HuH-7.5 (cell line): ENCODE results near the gene FAM171A1.
A peak's percentile ranks its signal among the peaks of the same experiment; 100 is the strongest.
"Not testable (repeated sequence)": the region's sequence is repeated elsewhere in the genome, so short reads cannot be mapped to it uniquely, and the experiment has no call there.

Experiments used
- DNase-seq: peaks from one replicate; pipeline ENCODE4 v3.0.0; 2011; ENCODE audit warnings: low spot score

Gene FAM171A1

GRCh38 chr10:15280974-15281373 is 90.1 kb downstream of the FAM171A1 start:
- no peak for DNase-seq

DNA sequence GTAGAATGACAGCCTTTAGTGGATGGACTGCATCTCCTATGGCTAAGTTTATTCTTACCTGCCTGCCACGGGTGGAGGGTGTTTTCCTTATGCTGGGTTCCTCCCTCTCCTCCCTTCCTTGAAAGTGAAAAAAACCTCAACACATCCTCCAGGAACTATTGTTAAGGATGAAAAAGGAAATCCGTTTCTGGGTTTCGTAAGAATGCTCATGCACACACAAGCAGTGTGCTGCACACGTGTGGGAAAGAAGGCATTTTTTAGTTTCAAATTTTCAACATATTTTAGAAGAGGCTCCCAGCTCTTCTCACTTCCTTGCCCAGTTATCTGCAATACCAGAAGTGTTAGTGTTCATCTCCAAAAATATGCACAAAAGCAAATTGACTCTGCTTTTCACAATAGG is 90.6 kb downstream of the FAM171A1 start:
- DNase-seq, result no peak

- DNase-seq, result no peak
Observed at GRCh38 chr10:15279236-15279635, 91.9 kb downstream of the FAM171A1 start.

DNA sequence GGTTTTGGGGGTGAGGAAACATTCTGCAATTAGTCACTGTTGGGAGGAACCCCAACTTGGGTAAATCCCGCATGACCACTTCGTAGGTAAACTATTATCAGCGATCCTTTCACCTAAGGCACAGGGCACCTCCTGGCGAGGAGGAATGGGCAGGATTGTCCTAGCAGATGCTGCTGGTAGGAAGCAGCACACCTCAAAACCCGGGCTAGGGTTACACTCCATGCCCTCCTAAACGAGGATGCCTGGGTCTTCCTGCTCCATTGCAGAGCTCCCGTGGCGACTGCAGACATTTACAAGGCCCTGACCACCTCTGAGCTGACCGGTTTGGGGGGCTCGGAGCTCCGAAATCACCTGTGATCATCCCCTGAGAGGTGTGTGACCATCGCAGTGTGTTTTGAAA is 92.3 kb downstream of the FAM171A1 start:
- DNase-seq, result no peak

GRCh38 chr10:15276039-15276438 is 95.0 kb downstream of the FAM171A1 start:
- DNase-seq, result not testable (repeated sequence)

DNA sequence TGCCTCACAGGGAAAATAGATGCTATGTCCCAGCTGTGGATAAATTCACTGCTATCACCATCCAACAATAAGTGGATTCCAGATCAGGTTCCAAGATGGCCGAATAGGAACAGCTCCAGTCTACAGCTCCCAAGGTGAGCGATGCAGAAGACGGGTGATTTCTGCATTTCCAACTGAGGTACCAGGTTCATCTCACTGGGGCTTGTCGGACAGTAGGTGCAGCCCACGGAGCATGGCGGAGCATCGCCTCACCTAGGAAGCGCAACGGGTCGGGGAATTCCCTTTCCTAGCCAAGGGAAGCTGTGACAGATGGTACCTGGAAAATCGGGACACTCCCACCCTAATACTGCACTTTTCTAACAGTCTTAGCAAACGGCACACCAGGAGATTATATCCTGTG is 101.3 kb downstream of the FAM171A1 start:
- not testable (repeated sequence) for DNase-seq

DNA sequence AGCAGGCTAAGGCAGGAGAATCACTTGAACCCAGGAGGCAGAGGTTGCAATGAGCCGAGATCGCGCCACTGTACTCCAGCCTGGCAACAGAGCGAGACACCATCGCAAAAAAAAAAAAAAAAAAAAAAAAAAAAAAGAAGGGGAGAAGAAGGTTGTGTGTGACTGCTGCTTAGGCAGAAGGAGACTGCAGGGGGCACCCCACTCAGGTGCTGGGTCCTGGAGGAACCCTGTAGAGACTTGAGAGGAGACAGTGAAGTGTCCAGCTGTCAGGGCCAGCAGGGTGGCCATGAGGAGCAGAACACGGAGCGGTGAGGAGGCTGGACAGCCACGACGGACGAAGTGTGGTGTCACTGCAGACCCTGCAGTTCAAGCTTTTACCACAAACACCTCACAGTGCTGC is 103.6 kb downstream of the FAM171A1 start:
- no peak for DNase-seq

DNA sequence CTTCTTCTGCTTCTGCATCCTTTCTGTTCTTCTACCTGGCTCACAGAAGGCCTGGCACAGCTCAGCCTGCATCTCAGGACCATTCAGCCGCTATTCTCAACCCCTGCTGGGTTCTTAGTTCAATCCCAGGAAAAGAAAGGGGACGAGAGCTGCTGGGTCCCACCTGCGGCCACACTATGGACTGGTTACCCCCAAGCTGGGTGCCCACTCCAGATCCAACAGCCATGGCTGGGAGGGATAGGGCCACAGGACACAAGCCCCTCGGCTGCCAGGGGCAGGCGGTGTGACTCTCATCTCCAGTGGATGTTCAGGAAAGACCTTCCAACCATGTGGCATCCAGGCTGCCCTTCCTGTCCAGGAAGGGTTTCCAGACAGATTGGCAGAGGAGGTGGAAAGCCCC is 105.0 kb downstream of the FAM171A1 start:
- DNase-seq, result no peak

- DNase-seq, result no peak
Observed at GRCh38 chr10:15265558-15265957, 105.5 kb downstream of the FAM171A1 start.

DNA sequence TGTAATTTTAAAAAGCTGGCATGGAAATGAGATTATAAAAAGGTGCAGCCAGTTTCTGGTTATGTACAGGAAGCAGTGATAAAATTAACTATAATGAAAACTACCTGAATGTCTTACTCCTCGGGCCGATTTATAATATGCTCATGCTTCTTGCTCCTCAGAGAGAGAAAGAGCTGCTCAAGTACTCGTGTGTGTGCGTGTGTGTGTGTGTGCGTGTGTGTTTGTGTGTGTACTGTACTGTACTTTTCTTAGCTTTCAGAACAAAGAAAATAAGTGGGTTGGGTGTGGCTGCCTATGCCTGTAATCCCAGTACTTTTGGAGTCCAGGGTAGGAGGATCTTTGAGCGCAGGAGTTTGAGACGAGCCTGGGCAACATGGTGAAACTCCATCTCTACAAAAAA is 106.0 kb downstream of the FAM171A1 start:
- no peak for DNase-seq

DNA sequence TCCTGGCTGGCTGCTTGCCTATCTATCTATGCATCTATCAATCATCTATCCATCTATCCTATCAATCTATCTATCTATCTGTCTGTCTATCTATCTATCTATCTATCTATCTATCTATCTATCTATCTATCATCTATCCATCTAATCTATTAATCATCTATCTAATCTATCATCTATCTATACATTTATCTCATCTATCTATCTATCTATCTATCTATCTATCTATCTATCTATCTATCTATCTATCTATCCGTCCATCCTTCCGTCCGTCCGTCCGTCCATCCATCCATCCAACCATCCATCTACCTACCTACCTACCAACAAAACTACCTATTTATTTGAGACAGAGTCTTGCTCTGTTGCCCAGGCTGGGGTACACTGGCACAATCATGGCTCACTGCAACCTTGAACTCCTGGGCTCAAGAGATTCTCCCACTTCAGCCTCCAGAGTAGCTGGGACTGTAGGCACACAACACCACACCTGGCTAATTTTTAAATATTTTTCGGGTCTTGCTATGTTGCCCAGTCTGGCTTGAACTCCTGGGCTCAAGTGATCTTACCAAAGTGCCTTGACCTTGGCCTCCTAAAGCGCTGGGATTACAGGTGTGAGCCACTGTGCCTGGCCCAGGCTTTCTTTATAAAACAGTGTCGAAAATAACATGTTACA is 107.3 kb downstream of the FAM171A1 start:
- DNase-seq, result no peak

- peak; percentile 29 for DNase-seq
Observed at GRCh38 chr10:15262036-15262713, 108.9 kb downstream of the FAM171A1 start.

GRCh38 chr10:15259136-15259535 is 112.0 kb downstream of the FAM171A1 start:
- DNase-seq, result no peak

DNA sequence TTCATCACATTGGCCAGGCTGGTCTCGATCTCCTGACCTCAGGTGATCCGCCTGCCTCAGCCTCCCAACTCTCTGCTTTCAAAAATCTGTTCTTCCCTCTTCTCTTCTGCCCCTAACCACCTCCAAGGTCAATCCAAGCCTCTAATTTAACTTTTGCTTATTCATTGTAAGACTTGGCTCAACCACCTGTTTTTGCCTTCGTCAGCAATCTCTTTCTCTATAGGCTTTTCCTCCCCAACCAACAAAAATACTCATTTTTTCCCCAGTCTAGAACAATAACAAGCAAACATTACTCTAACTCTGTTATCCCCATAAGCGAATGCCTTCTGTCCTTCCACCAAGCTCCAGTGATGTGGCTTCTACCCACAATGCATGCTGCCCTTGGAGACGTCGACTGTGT is 112.8 kb downstream of the FAM171A1 start:
- DNase-seq, result no peak

- DNase-seq, result no peak
Observed at GRCh38 chr10:15255961-15256360, 115.1 kb downstream of the FAM171A1 start.

- DNase-seq, result no peak
Observed at GRCh38 chr10:15254808-15255648, 116.1 kb downstream of the FAM171A1 start.

- DNase-seq, result no peak
Observed at GRCh38 chr10:15253951-15254807, 116.9 kb downstream of the FAM171A1 start.

GRCh38 chr10:15252396-15252795 is 118.7 kb downstream of the FAM171A1 start:
- no peak for DNase-seq

GRCh38 chr10:15251791-15252380 is 119.2 kb downstream of the FAM171A1 start:
- DNase-seq, result no peak

DNA sequence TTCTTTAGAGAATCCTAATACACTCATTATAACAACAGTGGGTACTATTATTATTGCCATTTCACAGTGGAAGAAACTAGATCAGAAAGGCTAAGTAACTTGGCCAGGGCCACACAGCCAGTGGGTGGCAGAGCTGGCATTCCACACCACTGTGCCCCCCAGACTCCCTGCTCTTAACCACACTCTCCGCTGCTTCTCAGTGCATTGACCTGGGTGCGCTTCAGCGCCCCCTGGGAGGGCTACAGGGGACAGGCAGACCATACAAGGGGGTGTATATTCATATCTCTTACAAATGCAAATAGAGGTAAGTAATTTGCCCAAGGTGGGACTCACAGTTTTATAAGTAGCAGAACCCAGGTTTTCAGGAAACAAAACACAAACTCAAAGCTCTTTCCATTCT is 125.6 kb downstream of the FAM171A1 start:
- DNase-seq, result no peak

DNA sequence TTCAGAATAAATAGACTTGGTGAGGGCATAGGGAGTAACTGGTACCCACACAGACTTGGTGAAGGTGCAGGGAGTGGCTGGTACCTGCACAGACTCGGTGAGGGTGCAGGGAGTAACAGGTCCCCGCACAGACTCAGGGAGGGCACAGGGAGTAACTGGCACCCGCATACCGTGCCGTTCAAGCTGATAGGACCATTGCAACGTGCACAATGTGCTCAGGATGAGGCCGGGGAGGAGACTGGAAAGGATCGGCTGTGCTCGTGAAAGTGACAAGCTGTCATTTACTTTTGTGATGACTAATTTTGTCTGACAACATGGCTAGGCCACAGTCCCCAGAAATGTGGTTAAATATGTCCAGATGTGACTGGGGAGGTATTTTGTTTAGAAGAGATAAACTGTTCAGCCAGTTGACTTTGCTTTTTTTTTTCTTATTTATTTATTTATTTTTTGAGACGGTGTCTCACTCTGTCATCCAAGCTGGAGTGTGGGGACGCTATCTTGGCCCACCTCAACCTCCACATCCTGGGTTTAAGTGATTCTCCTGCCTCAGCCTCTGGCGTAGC is 126.4 kb downstream of the FAM171A1 start:
- no peak for DNase-seq
